MM.1S (cell line): ENCODE data around the gene SSUH2.

ENCODE experiments used
- DNase-seq: peaks from one replicate; pipeline ENCODE4 v3.0.0-alpha.2; 2015
- H2AFZ ChIP-seq: fragments of 300-600 bp; sonication (generic); 2 replicates; pipeline ENCODE4 v1.6.0; 2016; ENCODE audit warnings: antibody characterized with exemption, low read length
- H3F3A ChIP-seq: fragments of 300-600 bp; sonication (generic); 2 replicates; pipeline ENCODE4 v1.6.1; 2016; ENCODE audit warnings: mild to moderate bottlenecking, antibody characterized with exemption, low read length, moderate library complexity, mixed read lengths; ENCODE audit not compliant: insufficient read depth
- H3K27ac ChIP-seq: fragments of 300-600 bp; sonication (generic); 2 replicates; pipeline ENCODE4 v1.5.1; 2016; ENCODE audit warnings: mild to moderate bottlenecking, low read length
- H3K27me3 ChIP-seq: fragments of 300-600 bp; sonication (generic); replicated peaks from 2 replicates; pipeline ENCODE4 v1.6.0; 2016; ENCODE audit warnings: low read length; ENCODE audit not compliant: insufficient read depth
- H3K36me3 ChIP-seq: fragments of 300-600 bp; sonication (generic); replicated peaks from 2 replicates; pipeline ENCODE4 v1.6.1; 2016; ENCODE audit warnings: mild to moderate bottlenecking, low read length, mixed read lengths; ENCODE audit not compliant: insufficient read depth
- H3K4me1 ChIP-seq: fragments of 300-600 bp; sonication (generic); 2 replicates; pipeline ENCODE4 v1.6.1; 2016; ENCODE audit warnings: low read length, mixed read lengths
- H3K4me2 ChIP-seq: fragments of 300-600 bp; sonication (generic); 2 replicates; pipeline ENCODE4 v1.6.0; 2016; ENCODE audit warnings: low read depth, low read length
- H3K4me3 ChIP-seq: fragments of 300-600 bp; sonication (generic); 2 replicates; pipeline ENCODE4 v1.5.1; 2016; ENCODE audit warnings: low read length, mixed read lengths
- H3K79me2 ChIP-seq: fragments of 300-600 bp; sonication (generic); 2 replicates; pipeline ENCODE4 v1.6.1; 2016; ENCODE audit warnings: mixed run types, low read length, mixed read lengths
- H3K9ac ChIP-seq: fragments of 300-600 bp; sonication (generic); 2 replicates; pipeline ENCODE4 v1.6.1; 2016; ENCODE audit warnings: low read length, mixed read lengths
- H3K9me2 ChIP-seq: fragments of 300-600 bp; sonication (generic); replicated peaks from 2 replicates; pipeline ENCODE4 v1.6.1; 2016; ENCODE audit warnings: mild to moderate bottlenecking, low read length, mixed read lengths; ENCODE audit not compliant: insufficient read depth
- H3K9me3 ChIP-seq: fragments of 300-600 bp; sonication (generic); replicated peaks from 2 replicates; pipeline ENCODE4 v1.6.1; 2016; ENCODE audit warnings: mild to moderate bottlenecking, low read length, mixed read lengths; ENCODE audit not compliant: insufficient read depth
- H4K20me1 ChIP-seq: fragments of 300-600 bp; sonication (generic); 2 replicates; pipeline ENCODE4 v1.6.1; 2016; ENCODE audit warnings: mild to moderate bottlenecking, low read length, moderate library complexity, mixed read lengths; ENCODE audit not compliant: insufficient read depth
- EZH2 ChIP-seq: fragments of 300-600 bp; sonication (generic); optimal IDR thresholded peaks from 2 replicates; pipeline ENCODE3; 2017; ENCODE audit warnings: low read depth, mild to moderate bottlenecking, antibody characterized with exemption, low read length, mixed read lengths
- EZH2phosphoT487 ChIP-seq: fragments of 300-600 bp; sonication (generic); IDR thresholded peaks from 2 replicates; pipeline ENCODE4 v1.6.1; 2018; ENCODE audit warnings: antibody characterized with exemption, low read length
- TF ChIP-seq, protein P1 (sequence below): fragments of 300-600 bp; sonication (generic); IDR thresholded peaks from 2 replicates; pipeline ENCODE4 v1.5.1; 2016; ENCODE audit warnings: antibody characterized with exemption, low read length, mixed read lengths

Gene SSUH2

DNA sequence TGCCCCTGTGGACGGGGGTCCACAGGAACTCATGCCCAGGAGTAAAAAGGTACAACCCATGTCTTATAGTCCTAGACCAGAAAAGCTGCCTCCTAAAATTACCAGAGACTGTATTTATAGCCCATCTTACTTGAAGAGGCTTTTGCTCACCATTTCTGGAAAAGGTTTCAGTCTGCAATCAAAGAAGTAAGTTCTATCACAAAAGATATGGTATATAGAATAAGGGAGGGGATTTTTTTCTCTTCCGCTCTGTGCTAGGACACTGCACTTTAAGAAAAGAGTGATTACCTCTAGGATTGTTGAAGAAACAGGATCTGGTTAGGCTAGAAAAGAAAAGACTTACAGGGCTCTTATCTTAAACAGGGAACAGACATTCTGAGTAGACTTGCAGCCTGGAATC, 2.6 kb downstream of the SSUH2 start:
- Histone ChIP-seq H3K4me1 (no peaks in the 10 kb centered on the region), H3K4me2 (no peak overlapping the region), H3F3A (no peaks in the 10 kb centered on the region), H3K79me2 (no peaks in the 10 kb centered on the region), H3K9ac (no peak overlapping the region), H4K20me1 (no peaks in the 10 kb centered on the region), H3K9me2 (no peaks in the 10 kb centered on the region), H3K4me3 (no peak overlapping the region), H3K9me3 (no peaks in the 10 kb centered on the region), H3K36me3 (no peaks in the 10 kb centered on the region), H3K27me3 (no peaks in the 10 kb centered on the region), H3K27ac (no peak overlapping the region), H2AFZ (no peak overlapping the region)
- TF ChIP-seq, protein P1, sequence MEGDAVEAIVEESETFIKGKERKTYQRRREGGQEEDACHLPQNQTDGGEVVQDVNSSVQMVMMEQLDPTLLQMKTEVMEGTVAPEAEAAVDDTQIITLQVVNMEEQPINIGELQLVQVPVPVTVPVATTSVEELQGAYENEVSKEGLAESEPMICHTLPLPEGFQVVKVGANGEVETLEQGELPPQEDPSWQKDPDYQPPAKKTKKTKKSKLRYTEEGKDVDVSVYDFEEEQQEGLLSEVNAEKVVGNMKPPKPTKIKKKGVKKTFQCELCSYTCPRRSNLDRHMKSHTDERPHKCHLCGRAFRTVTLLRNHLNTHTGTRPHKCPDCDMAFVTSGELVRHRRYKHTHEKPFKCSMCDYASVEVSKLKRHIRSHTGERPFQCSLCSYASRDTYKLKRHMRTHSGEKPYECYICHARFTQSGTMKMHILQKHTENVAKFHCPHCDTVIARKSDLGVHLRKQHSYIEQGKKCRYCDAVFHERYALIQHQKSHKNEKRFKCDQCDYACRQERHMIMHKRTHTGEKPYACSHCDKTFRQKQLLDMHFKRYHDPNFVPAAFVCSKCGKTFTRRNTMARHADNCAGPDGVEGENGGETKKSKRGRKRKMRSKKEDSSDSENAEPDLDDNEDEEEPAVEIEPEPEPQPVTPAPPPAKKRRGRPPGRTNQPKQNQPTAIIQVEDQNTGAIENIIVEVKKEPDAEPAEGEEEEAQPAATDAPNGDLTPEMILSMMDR: no peak
- no peak for TF ChIP-seq EZH2phosphoT487
- TF ChIP-seq EZH2: no peak
- DNase-seq: no peak

DNA sequence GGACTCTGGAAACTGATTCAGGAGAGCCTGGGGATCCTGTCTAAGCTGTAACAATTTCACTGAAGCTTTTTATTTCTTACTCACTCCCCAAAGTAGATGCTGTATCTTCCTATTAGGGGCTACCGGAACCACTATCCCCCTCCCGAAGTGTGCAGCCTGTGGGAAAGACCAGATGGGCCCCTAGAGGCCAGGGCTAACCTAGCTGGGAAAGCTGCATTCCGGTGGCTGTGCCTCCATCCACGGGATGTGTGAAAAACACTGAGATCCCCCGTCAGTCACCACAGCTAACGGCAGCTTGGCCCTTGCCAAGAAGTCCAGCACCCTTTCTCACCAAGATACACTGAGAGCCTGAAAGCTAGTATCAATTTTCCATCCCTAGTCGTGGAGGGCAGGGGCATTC, 3.1 kb downstream of the SSUH2 start:
- no peak for DNase-seq
- H2AFZ ChIP-seq: no peak overlapping the region
- H4K20me1 ChIP-seq: no peaks in the 10 kb centered on the region
- no peaks in the 10 kb centered on the region for H3K4me1 ChIP-seq
- H3K36me3 ChIP-seq: no peaks in the 10 kb centered on the region
- no peak overlapping the region for H3K4me2 ChIP-seq
- no peak for TF ChIP-seq EZH2phosphoT487
- no peak for TF ChIP-seq EZH2
- TF ChIP-seq, protein P1: no peak
- H3K4me3 ChIP-seq: no peak overlapping the region
- H3K27ac ChIP-seq: no peak overlapping the region
- H3F3A ChIP-seq: no peaks in the 10 kb centered on the region
- H3K9me3 ChIP-seq: no peaks in the 10 kb centered on the region
- no peaks in the 10 kb centered on the region for H3K27me3 ChIP-seq
- H3K9ac ChIP-seq: no peak overlapping the region
- H3K79me2 ChIP-seq: no peaks in the 10 kb centered on the region
- no peaks in the 10 kb centered on the region for H3K9me2 ChIP-seq

GRCh38 chr3:8640223-8640622, 4.4 kb downstream of the SSUH2 start:
- Histone ChIP-seq H3K36me3 (no peaks in the 10 kb centered on the region), H3K4me2 (no peak overlapping the region), H3K4me1 (no peaks in the 10 kb centered on the region), H3K9ac (no peak overlapping the region), H3K4me3 (no peak overlapping the region), H2AFZ (no peak overlapping the region), H3K9me3 (no peaks in the 10 kb centered on the region), H3K79me2 (no peaks in the 10 kb centered on the region), H3K9me2 (no peaks in the 10 kb centered on the region), H4K20me1 (no peaks in the 10 kb centered on the region), H3F3A (no peaks in the 10 kb centered on the region), H3K27me3 (no peaks in the 10 kb centered on the region), H3K27ac (no peak overlapping the region)
- TF ChIP-seq EZH2phosphoT487 (no peak), EZH2 (no peak)
- TF ChIP-seq, protein P1: no peak
- DNase-seq: no peak

GRCh38 chr3:8639659-8640000, 5.0 kb downstream of the SSUH2 start:
- TF ChIP-seq EZH2 (no peak), EZH2phosphoT487 (no peak)
- TF ChIP-seq, protein P1: no peak
- Histone ChIP-seq H3K27me3 (no peaks in the 10 kb centered on the region), H3K79me2 (no peaks in the 10 kb centered on the region), H3K36me3 (no peaks in the 10 kb centered on the region), H3K9me2 (no peaks in the 10 kb centered on the region), H4K20me1 (no peaks in the 10 kb centered on the region), H3F3A (no peaks in the 10 kb centered on the region), H3K4me3 (no peak overlapping the region), H3K4me1 (no peaks in the 10 kb centered on the region), H2AFZ (no peak overlapping the region), H3K9ac (no peak overlapping the region), H3K9me3 (no peaks in the 10 kb centered on the region), H3K27ac (no peak overlapping the region), H3K4me2 (no peak overlapping the region)
- no peak for DNase-seq
